Measurements from ENCODE around the gene AMOTL2. TPM values are rescaled to one million over a fixed set of nuclear protein-coding genes. Genes with fewer than 3 reads are reported as not detected.

Gene AMOTL2
- total and polyA plus RNA-seq, 3 experiments from 2014 or later: 0.10 TPM; not detected in 2

DNA sequence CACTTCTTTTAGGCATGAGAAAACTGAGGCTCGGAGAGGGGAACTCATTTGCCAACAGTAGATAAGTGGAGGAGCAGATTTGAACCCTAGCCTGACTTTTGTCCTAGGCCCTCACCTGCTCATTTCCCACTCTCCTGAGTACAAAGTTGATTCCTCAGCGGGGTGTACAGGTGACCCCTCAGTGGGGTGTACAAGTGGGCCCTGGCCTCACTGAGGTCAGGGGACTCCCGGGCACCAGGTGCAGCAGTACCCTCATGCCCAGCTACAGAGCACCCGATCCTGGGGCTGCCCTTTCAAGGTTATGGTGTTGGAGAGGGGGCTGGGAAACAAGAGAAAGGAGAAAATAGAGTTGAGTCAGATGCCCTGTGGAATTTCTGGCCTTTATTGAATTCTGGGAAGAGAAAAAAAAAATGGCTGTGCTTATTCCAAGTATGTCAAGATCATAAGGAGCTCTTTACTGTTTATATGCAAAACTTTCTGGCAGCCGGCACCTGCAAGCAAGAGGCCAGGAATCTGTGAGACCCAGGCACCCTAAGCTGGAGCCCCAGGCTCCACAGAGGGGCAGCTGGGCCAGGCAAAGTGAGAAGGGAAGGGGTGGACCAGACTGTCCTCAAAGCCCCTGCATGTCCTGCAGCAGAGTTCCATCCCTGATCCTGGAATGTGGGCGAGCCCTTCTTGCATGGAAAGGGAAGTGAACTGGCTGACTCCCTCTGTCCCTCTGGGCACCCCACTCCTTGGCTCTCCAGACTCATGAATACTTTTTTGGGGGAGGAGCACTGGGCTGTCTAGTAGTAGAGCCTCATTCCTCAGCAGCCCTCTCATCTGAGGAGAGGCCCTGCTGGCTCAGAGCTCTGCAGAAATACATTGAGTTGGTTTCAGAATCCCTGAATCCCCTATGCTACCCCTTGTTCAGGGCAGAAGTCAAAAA, 43.1 kb downstream of the AMOTL2 start:
- Histone ChIP-seq H3K27ac (ENCODE audit: low read depth, low read length) (no peak overlapping the region), H3K4me1 (ENCODE audit: insufficient read depth, low read length) (no peaks in the 10 kb centered on the region), H3K36me3 (ENCODE audit: insufficient read depth, low read length) (no peaks in the 10 kb centered on the region), H3K4me3 (ENCODE audit: low read length) (no peak overlapping the region), H3K9me3 (ENCODE audit: low read length) (no peaks in the 10 kb centered on the region), H3K27me3 (ENCODE audit: insufficient read depth, low read length, poor library complexity, severe bottlenecking) (peaks cover 5% of the 10 kb centered on the region)
- no peaks in the 10 kb centered on the region for H3K9me3 Mint-ChIP-seq
- CTCF ChIA-PET: interaction anchor here (1.0 kb wide), 2 partner anchors 14 to 36 kb away, joined by 3 read pairs; no protein-coding TSS in a partner anchor
- no peak for DNase-seq
- H3K4me3 Mint-ChIP-seq: no peak overlapping the region
- POLR2A ChIA-PET: no interaction called here
- no peaks in the 10 kb centered on the region for H3K36me3 Mint-ChIP-seq
- H3K4me1 Mint-ChIP-seq: no peaks in the 10 kb centered on the region
- no peak overlapping the region for H3K27ac Mint-ChIP-seq
- peaks cover 9 to 10% of the 10 kb centered on the region in 2 donors for H3K27me3 Mint-ChIP-seq

DNA sequence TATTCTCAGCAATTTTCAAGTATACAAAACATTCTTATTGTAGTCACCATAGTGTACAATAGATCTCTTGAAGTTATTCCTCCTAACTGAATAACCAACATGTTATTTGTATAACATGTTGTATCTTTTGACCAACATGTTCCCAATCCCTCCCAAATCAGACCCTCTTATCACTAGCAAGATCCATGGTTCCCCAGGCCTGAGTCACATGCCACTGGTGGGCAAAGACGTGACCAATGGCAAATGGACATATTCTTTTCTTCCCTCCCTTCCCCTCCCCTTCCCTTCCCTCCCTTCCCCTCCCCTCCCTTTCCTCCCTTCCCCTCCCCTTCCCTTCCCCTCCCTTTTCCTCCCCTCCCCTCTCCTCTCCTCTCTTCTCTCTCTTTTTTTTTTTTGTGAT, 45.4 kb downstream of the AMOTL2 start:
- H3K4me3 ChIP-seq (ENCODE audit: low read length): no peak overlapping the region
- peaks cover 11 to 19% of the 10 kb centered on the region in 2 donors for H3K27me3 Mint-ChIP-seq
- no peaks in the 10 kb centered on the region for H3K27me3 ChIP-seq (ENCODE audit: insufficient read depth, low read length, poor library complexity, severe bottlenecking)
- no peaks in the 10 kb centered on the region for H3K4me1 ChIP-seq (ENCODE audit: insufficient read depth, low read length)
- no peaks in the 10 kb centered on the region for H3K9me3 ChIP-seq (ENCODE audit: low read length)
- POLR2A ChIA-PET: no interaction called here
- no peaks in the 10 kb centered on the region for H3K36me3 Mint-ChIP-seq
- CTCF ChIA-PET: no interaction called here
- no peak for DNase-seq
- no peak overlapping the region for H3K27ac ChIP-seq (ENCODE audit: low read depth, low read length)
- no peaks in the 10 kb centered on the region for H3K4me1 Mint-ChIP-seq
- no peak overlapping the region for H3K27ac Mint-ChIP-seq
- no peaks in the 10 kb centered on the region for H3K9me3 Mint-ChIP-seq
- H3K4me3 Mint-ChIP-seq: no peak overlapping the region
- H3K36me3 ChIP-seq (ENCODE audit: insufficient read depth, low read length): no peaks in the 10 kb centered on the region

DNA sequence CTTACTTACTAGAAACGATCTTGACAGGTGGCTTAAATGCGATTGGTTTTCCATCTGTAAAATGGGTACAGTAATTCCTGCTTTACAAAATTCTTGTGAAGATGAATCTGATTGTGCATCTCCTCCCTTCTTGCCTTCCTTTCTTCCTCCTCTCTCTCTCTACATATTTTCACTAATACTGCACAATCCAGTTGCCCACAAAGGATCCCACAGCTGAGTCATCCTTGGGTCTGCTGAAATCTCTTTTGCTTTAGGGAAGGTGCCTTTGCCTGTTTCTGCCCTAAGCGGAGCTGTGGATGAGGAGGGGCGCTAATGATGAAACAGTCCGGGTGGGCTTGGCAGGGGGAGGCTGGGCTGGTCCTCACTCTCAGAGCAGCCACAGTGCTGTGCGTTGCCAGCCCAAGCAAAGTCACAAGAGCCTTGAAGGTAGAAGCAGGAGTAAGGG, 46.1 kb downstream of the AMOTL2 start:
- Histone ChIP-seq H3K27ac (ENCODE audit: low read depth, low read length) (no peak overlapping the region), H3K36me3 (ENCODE audit: insufficient read depth, low read length) (no peaks in the 10 kb centered on the region), H3K27me3 (ENCODE audit: insufficient read depth, low read length, poor library complexity, severe bottlenecking) (no peaks in the 10 kb centered on the region), H3K4me1 (ENCODE audit: insufficient read depth, low read length) (no peaks in the 10 kb centered on the region), H3K4me3 (ENCODE audit: low read length) (no peak overlapping the region), H3K9me3 (ENCODE audit: low read length) (no peaks in the 10 kb centered on the region)
- Mint-ChIP-seq H3K27ac (no peak overlapping the region), H3K9me3 (no peaks in the 10 kb centered on the region), H3K4me3 (no peak overlapping the region), H3K27me3 (peaks cover 11 to 20% of the 10 kb centered on the region in 2 donors), H3K36me3 (no peaks in the 10 kb centered on the region), H3K4me1 (no peaks in the 10 kb centered on the region)
- POLR2A ChIA-PET: no interaction called here
- no peak for DNase-seq
- CTCF ChIA-PET: no interaction called here

DNA sequence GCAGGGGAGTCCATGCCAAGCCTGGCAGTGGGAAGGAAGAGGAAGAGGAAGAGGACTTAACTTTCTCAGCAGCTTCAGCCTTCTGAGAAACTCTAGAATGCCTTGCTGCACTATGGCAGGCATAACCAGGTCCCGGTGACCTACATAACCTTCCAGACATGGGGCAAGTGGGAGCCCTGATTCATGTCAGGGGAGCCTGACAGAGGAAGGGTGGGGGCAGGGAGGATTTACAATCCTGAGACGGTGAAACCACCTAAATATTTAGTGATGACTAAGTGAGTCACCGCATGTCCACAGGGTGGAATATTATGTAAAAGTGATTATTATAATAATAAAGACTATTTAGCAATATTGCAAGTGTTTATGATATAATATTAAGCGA, 46.7 kb downstream of the AMOTL2 start:
- H3K9me3 Mint-ChIP-seq: no peaks in the 10 kb centered on the region
- Histone ChIP-seq H3K27me3 (ENCODE audit: insufficient read depth, low read length, poor library complexity, severe bottlenecking) (no peaks in the 10 kb centered on the region), H3K4me1 (ENCODE audit: insufficient read depth, low read length) (no peaks in the 10 kb centered on the region), H3K36me3 (ENCODE audit: insufficient read depth, low read length) (no peaks in the 10 kb centered on the region), H3K4me3 (ENCODE audit: low read length) (no peak overlapping the region), H3K27ac (ENCODE audit: low read depth, low read length) (no peak overlapping the region), H3K9me3 (ENCODE audit: low read length) (no peaks in the 10 kb centered on the region)
- no peaks in the 10 kb centered on the region for H3K36me3 Mint-ChIP-seq
- H3K27me3 Mint-ChIP-seq: peaks cover 11 to 22% of the 10 kb centered on the region in 2 donors
- H3K4me3 Mint-ChIP-seq: no peak overlapping the region
- no peak overlapping the region for H3K27ac Mint-ChIP-seq
- CTCF ChIA-PET: no interaction called here
- no peaks in the 10 kb centered on the region for H3K4me1 Mint-ChIP-seq
- DNase-seq: no peak
- POLR2A ChIA-PET: no interaction called here

DNA sequence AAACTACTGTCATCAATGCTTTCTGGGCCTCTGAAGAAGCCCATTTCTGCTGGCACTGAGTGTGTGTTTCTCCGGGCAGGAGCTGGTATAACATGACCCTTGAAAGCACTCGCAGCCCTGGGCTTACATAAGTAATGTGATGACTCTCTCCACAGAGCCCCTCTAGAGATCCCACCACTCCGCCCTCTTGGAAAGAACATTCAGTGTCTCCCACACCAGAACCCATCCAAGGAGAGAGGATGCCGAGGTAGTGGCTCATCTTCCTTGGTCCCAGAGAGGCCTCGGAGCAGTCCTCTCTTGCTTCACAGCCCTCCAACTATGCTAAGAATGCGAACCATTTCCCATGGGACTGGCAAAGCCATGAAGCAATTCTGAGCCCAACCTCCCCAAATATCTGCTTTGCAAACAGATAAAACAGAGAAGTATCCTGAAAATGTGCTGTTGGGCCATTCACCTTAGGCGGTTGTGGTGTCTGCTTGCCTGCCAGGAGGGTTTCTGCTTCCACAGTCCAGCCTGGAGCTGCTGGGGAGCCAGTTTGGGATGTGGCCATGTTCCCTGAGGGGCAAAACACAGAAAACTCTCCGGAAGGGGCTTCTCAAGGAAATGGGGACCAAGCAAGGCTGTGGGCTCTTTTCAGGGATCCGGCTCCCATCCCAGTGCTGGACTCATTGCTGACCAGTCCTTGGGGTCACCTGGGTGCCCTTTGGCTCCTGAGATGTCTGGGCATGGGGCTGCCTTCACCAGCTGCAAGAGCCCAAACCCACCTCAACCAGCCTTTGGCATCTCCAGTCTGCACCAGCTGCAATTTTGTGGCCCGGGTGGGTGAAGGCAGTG, 47.3 kb downstream of the AMOTL2 start:
- H3K36me3 Mint-ChIP-seq: no peaks in the 10 kb centered on the region
- Histone ChIP-seq H3K4me3 (ENCODE audit: low read length) (no peak overlapping the region), H3K27me3 (ENCODE audit: insufficient read depth, low read length, poor library complexity, severe bottlenecking) (no peaks in the 10 kb centered on the region), H3K27ac (ENCODE audit: low read depth, low read length) (no peak overlapping the region), H3K36me3 (ENCODE audit: insufficient read depth, low read length) (no peaks in the 10 kb centered on the region), H3K9me3 (ENCODE audit: low read length) (no peaks in the 10 kb centered on the region), H3K4me1 (ENCODE audit: insufficient read depth, low read length) (no peaks in the 10 kb centered on the region)
- ChIA-PET POLR2A (no interaction called here), CTCF (no interaction called here)
- H3K4me3 Mint-ChIP-seq: no peak overlapping the region
- no peak for DNase-seq
- peaks cover 9 to 20% of the 10 kb centered on the region in 2 donors for H3K27me3 Mint-ChIP-seq
- no peaks in the 10 kb centered on the region for H3K4me1 Mint-ChIP-seq
- no peaks in the 10 kb centered on the region for H3K9me3 Mint-ChIP-seq
- H3K27ac Mint-ChIP-seq: peak overlapping the region in 1 of 8 donors; percentile 19

DNA sequence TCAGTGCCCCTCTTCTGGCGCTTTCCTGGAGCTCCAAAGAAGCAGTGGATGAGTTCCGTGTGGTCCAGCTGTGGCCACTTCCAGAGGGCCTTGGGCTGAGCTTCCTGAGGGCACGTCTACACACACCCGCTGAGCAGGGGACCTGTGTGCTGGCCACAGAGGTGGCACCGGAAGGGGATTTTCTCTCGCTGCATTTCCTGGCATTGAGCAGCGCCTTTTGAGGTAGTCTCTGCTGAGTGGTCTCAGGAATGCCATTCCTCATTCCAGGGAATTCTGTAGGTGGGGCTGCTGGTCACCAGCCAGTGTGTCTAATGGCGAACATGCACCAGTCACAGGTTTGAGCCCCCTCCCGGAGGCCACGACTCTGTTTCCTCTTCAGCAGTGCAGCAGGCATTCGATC, 48.1 kb downstream of the AMOTL2 start:
- H3K36me3 ChIP-seq (ENCODE audit: insufficient read depth, low read length): no peaks in the 10 kb centered on the region
- H3K4me1 ChIP-seq (ENCODE audit: insufficient read depth, low read length): no peaks in the 10 kb centered on the region
- Mint-ChIP-seq H3K36me3 (no peaks in the 10 kb centered on the region), H3K4me3 (peak overlapping the region in 1 of 7 donors; percentile 28), H3K27me3 (peaks cover 4 to 22% of the 10 kb centered on the region in 2 donors), H3K4me1 (no peaks in the 10 kb centered on the region), H3K9me3 (no peaks in the 10 kb centered on the region), H3K27ac (no peak overlapping the region)
- ChIA-PET POLR2A (no interaction called here), CTCF (no interaction called here)
- no peak overlapping the region for H3K4me3 ChIP-seq (ENCODE audit: low read length)
- H3K9me3 ChIP-seq (ENCODE audit: low read length): no peaks in the 10 kb centered on the region
- no peaks in the 10 kb centered on the region for H3K27me3 ChIP-seq (ENCODE audit: insufficient read depth, low read length, poor library complexity, severe bottlenecking)
- no peak for DNase-seq
- no peak overlapping the region for H3K27ac ChIP-seq (ENCODE audit: low read depth, low read length)

DNA sequence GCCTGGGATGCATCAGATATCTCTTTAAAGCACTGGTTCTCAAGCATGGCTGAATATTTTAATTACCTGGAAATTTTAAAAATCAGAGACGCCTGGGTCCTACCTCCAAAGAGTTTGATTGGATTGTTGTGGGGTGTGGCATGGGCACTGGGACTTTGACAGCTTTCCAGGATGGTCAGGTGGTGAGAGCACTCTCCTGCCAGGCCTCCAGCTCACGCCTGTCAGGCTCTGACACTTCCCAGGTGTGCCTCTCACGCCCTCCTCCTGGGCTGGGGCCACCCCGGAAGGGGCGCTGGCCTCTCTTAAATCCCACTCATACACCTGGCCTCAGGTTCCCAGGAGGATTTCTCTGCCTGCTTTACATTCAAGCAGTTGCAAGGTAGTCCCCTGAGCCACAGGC, 48.5 kb downstream of the AMOTL2 start:
- CTCF ChIA-PET: no interaction called here
- Mint-ChIP-seq H3K4me1 (no peaks in the 10 kb centered on the region), H3K27me3 (peaks cover 4 to 24% of the 10 kb centered on the region in 2 donors), H3K4me3 (no peak overlapping the region), H3K36me3 (no peaks in the 10 kb centered on the region), H3K27ac (no peak overlapping the region), H3K9me3 (no peaks in the 10 kb centered on the region)
- POLR2A ChIA-PET: no interaction called here
- Histone ChIP-seq H3K4me1 (ENCODE audit: insufficient read depth, low read length) (no peaks in the 10 kb centered on the region), H3K4me3 (ENCODE audit: low read length) (no peak overlapping the region), H3K36me3 (ENCODE audit: insufficient read depth, low read length) (no peaks in the 10 kb centered on the region), H3K27ac (ENCODE audit: low read depth, low read length) (no peak overlapping the region), H3K9me3 (ENCODE audit: low read length) (no peaks in the 10 kb centered on the region), H3K27me3 (ENCODE audit: insufficient read depth, low read length, poor library complexity, severe bottlenecking) (no peaks in the 10 kb centered on the region)
- DNase-seq: no peak

DNA sequence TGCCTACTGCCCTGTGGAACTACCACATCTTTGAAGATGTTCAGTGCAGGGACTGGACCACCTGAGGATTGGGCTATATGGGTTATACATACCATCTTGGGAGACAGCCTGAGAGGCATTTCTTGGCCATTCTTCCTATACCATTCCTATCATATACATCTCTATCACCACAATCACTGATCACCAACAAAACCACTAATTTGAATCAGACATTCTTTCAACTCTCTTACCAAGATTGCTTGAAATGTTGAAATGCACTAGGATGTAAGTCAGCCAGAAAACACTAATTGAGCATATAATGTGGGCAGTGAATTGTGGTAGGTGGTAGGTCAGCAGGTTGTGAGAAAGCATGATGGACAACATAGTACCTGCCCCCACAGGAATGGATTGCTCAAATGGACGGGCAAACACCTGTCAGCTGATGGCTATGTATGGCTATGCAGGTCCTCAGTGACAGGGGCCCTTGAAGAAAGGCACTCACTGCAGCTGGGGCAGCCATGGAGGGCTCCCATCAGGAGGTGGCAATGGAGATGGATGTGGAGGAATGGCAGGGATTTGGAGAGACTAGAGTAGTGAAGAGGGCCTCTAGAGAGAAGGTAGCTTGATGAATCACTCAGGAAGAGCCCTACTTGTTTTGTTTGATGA, 49.1 kb downstream of the AMOTL2 start:
- Histone ChIP-seq H3K4me3 (ENCODE audit: low read length) (no peak overlapping the region), H3K36me3 (ENCODE audit: insufficient read depth, low read length) (no peaks in the 10 kb centered on the region), H3K9me3 (ENCODE audit: low read length) (no peaks in the 10 kb centered on the region), H3K4me1 (ENCODE audit: insufficient read depth, low read length) (no peaks in the 10 kb centered on the region), H3K27me3 (ENCODE audit: insufficient read depth, low read length, poor library complexity, severe bottlenecking) (no peaks in the 10 kb centered on the region), H3K27ac (ENCODE audit: low read depth, low read length) (no peak overlapping the region)
- Mint-ChIP-seq H3K4me3 (no peak overlapping the region), H3K4me1 (no peaks in the 10 kb centered on the region), H3K27me3 (peaks cover 4 to 24% of the 10 kb centered on the region in 2 donors), H3K36me3 (no peaks in the 10 kb centered on the region), H3K9me3 (no peaks in the 10 kb centered on the region), H3K27ac (no peak overlapping the region)
- ChIA-PET POLR2A (no interaction called here), CTCF (no interaction called here)
- no peak for DNase-seq
